ENCODE results near the gene PRKN. TPM values are rescaled to one million over a fixed set of nuclear protein-coding genes. Genes with fewer than 3 reads are reported as not detected.

The PRKN gene
- total and polyA plus RNA-seq, 2 experiments from 2014 or later: 0.10 to 0.84 TPM

- TF ChIP-seq ZNF462 (CRISPR knock-in tag; IDR thresholded peaks at IDR 0.05) (no peak), JUNB (IDR thresholded peaks at IDR 0.05; ENCODE audit: unreplicated experiment) (no peak), POLR2AphosphoS5 (IDR thresholded peaks at IDR 0.05; ENCODE audit: low read depth) (no peak), ZNF331 (CRISPR knock-in tag; IDR thresholded peaks at IDR 0.05; ENCODE audit: low read depth) (no peak), EZH2phosphoT487 (IDR thresholded peaks at IDR 0.05; ENCODE audit: unreplicated experiment) (no peak)
- TF ChIP-seq, protein P1, sequence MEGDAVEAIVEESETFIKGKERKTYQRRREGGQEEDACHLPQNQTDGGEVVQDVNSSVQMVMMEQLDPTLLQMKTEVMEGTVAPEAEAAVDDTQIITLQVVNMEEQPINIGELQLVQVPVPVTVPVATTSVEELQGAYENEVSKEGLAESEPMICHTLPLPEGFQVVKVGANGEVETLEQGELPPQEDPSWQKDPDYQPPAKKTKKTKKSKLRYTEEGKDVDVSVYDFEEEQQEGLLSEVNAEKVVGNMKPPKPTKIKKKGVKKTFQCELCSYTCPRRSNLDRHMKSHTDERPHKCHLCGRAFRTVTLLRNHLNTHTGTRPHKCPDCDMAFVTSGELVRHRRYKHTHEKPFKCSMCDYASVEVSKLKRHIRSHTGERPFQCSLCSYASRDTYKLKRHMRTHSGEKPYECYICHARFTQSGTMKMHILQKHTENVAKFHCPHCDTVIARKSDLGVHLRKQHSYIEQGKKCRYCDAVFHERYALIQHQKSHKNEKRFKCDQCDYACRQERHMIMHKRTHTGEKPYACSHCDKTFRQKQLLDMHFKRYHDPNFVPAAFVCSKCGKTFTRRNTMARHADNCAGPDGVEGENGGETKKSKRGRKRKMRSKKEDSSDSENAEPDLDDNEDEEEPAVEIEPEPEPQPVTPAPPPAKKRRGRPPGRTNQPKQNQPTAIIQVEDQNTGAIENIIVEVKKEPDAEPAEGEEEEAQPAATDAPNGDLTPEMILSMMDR (conservative IDR thresholded peaks at IDR 0.05; ENCODE audit: low read depth in 2 of 2): no peak
Measured at GRCh38 chr6:162596676-162597075, 130.9 kb downstream of the PRKN start (continued).

- H3K36me3 Mint-ChIP-seq (ENCODE audit: low read depth): no peaks in the 10 kb centered on the region
- Histone ChIP-seq H3K27ac (ENCODE audit: low read depth) (no peak overlapping the region), H3F3A (replicated peaks; ENCODE audit: low read depth) (no peaks in the 10 kb centered on the region), H3K4me3 (no peak overlapping the region), H3K9me2 (ENCODE audit: insufficient read depth) (no peaks in the 10 kb centered on the region), H3K27me3 (ENCODE audit: insufficient read depth) (no peaks in the 10 kb centered on the region), H3K4me2 (no peak overlapping the region), H2AFZ (no peak overlapping the region), H3K79me2 (replicated peaks; ENCODE audit: insufficient read depth) (no peaks in the 10 kb centered on the region), H3K4me1 (ENCODE audit: insufficient read depth) (peaks cover 3% of the 10 kb centered on the region; the same call in 1 of the 2 replicates), H4K20me1 (replicated peaks; ENCODE audit: insufficient read depth) (no peaks in the 10 kb centered on the region), H3K36me3 (ENCODE audit: insufficient read depth) (no peaks in the 10 kb centered on the region)
- H3K9me3 Mint-ChIP-seq: no peaks in the 10 kb centered on the region
- ATAC-seq (no peak), DNase-seq (ENCODE audit: low spot score) (no peak)
- no peaks in the 10 kb centered on the region for H3K4me1 Mint-ChIP-seq
- no peak overlapping the region for H3K4me3 Mint-ChIP-seq
- no peaks in the 10 kb centered on the region for H3K27me3 Mint-ChIP-seq (ENCODE audit: insufficient read depth, low read depth, poor library complexity)
- H3K27ac Mint-ChIP-seq: no peak overlapping the region
- TF ChIP-seq ZNF462 (CRISPR knock-in tag; IDR thresholded peaks at IDR 0.05) (no peak), STAT1 (IDR thresholded peaks at IDR 0.05; ENCODE audit: unreplicated experiment) (no peak)
Measured at GRCh38 chr6:162591517-162591916, 136.0 kb downstream of the PRKN start.

Measured in GM23338 (cell line).